Measurements from ENCODE around the gene OR52K1. TPM values are rescaled to one million over a fixed set of nuclear protein-coding genes. Genes with fewer than 3 reads are reported as not detected.

Gene OR52K1
- total RNA-seq, 2 donors from 2014 or later: not detected

- no peak for DNase-seq
- Mint-ChIP-seq H3K4me3 (no peak overlapping the region), H3K27ac (no peak overlapping the region), H3K4me1 (no peaks in the 10 kb centered on the region), H3K27me3 (ENCODE audit: insufficient read depth) (peaks cover 2% of the 10 kb centered on the region), H3K36me3 (ENCODE audit: low read depth) (no peaks in the 10 kb centered on the region), H3K9me3 (peaks cover 3% of the 10 kb centered on the region)
- peak; percentile 5 for TF ChIP-seq CTCF (conservative IDR thresholded peaks at IDR 0.05)
- Histone ChIP-seq H3K27me3 (ENCODE audit: control insufficient read depth, insufficient read depth, low read length, poor library complexity, severe bottlenecking) (peaks cover 6% of the 10 kb centered on the region), H3K4me1 (ENCODE audit: control insufficient read depth, insufficient read depth, low read length) (no peaks in the 10 kb centered on the region), H3K36me3 (ENCODE audit: control insufficient read depth, insufficient read depth, low read length) (no peaks in the 10 kb centered on the region), H3K9me3 (ENCODE audit: control insufficient read depth, low read length) (peaks cover 6% of the 10 kb centered on the region), H3K4me3 (ENCODE audit: low read length) (no peak overlapping the region), H3K9ac (ENCODE audit: extremely low read depth, low read length, poor library complexity, severe bottlenecking) (no peak overlapping the region), H3K27ac (ENCODE audit: low read depth, low read length) (no peak overlapping the region)
- WGBS, 2 experiments (ENCODE audit: insufficient coverage in 1 of 2, insufficient read length in 1 of 2): 55 to 100% methylated on average over 2 to 5 of the region's 5 CpGs
Measured at GRCh38 chr11:4493480-4493818, 11.0 kb downstream of the OR52K1 start.

GRCh38 chr11:4495487-4495886 is 13.0 kb downstream of the OR52K1 start:
- H3K9me3 ChIP-seq (ENCODE audit: control insufficient read depth, low read length): peaks cover 6% of the 10 kb centered on the region
- Mint-ChIP-seq H3K4me1 (no peaks in the 10 kb centered on the region), H3K27ac (no peak overlapping the region), H3K9me3 (peaks cover 3% of the 10 kb centered on the region), H3K27me3 (ENCODE audit: insufficient read depth) (peaks cover 2% of the 10 kb centered on the region), H3K36me3 (ENCODE audit: low read depth) (no peaks in the 10 kb centered on the region), H3K4me3 (no peak overlapping the region)
- no peak overlapping the region for H3K9ac ChIP-seq (ENCODE audit: extremely low read depth, low read length, poor library complexity, severe bottlenecking)
- WGBS, 2 experiments (ENCODE audit: insufficient coverage in 1 of 2, insufficient read length in 1 of 2): 84 to 90% methylated on average over 2 to 7 of the region's 7 CpGs
- H3K4me3 ChIP-seq (ENCODE audit: low read length): no peak overlapping the region
- no peaks in the 10 kb centered on the region for H3K4me1 ChIP-seq (ENCODE audit: control insufficient read depth, insufficient read depth, low read length)
- H3K27me3 ChIP-seq (ENCODE audit: control insufficient read depth, insufficient read depth, low read length, poor library complexity, severe bottlenecking): peaks cover 6% of the 10 kb centered on the region
- H3K27ac ChIP-seq (ENCODE audit: low read depth, low read length): no peak overlapping the region
- no peaks in the 10 kb centered on the region for H3K36me3 ChIP-seq (ENCODE audit: control insufficient read depth, insufficient read depth, low read length)
- TF ChIP-seq CTCF (conservative IDR thresholded peaks at IDR 0.05): no peak
- no peak for DNase-seq

- no peak for TF ChIP-seq CTCF (conservative IDR thresholded peaks at IDR 0.05)
- DNase-seq: no peak
- Mint-ChIP-seq H3K27ac (no peak overlapping the region), H3K9me3 (peaks cover 3% of the 10 kb centered on the region), H3K36me3 (ENCODE audit: low read depth) (no peaks in the 10 kb centered on the region), H3K4me3 (no peak overlapping the region), H3K27me3 (ENCODE audit: insufficient read depth) (peaks cover 2% of the 10 kb centered on the region), H3K4me1 (no peaks in the 10 kb centered on the region)
- no peak overlapping the region for H3K4me3 ChIP-seq (ENCODE audit: low read length)
- no peaks in the 10 kb centered on the region for H3K36me3 ChIP-seq (ENCODE audit: control insufficient read depth, insufficient read depth, low read length)
- no peak overlapping the region for H3K27ac ChIP-seq (ENCODE audit: low read depth, low read length)
- WGBS, 2 experiments (ENCODE audit: insufficient coverage in 1 of 2, insufficient read length in 1 of 2): 88 to 93% methylated on average over 6 of the region's 6 CpGs
- no peaks in the 10 kb centered on the region for H3K4me1 ChIP-seq (ENCODE audit: control insufficient read depth, insufficient read depth, low read length)
- peaks cover 6% of the 10 kb centered on the region for H3K27me3 ChIP-seq (ENCODE audit: control insufficient read depth, insufficient read depth, low read length, poor library complexity, severe bottlenecking)
- H3K9ac ChIP-seq (ENCODE audit: extremely low read depth, low read length, poor library complexity, severe bottlenecking): no peak overlapping the region
- peaks cover 6% of the 10 kb centered on the region for H3K9me3 ChIP-seq (ENCODE audit: control insufficient read depth, low read length)
Measured at GRCh38 chr11:4495986-4496385, 13.5 kb downstream of the OR52K1 start.
